ENCODE results near the gene NAT10.

DNA sequence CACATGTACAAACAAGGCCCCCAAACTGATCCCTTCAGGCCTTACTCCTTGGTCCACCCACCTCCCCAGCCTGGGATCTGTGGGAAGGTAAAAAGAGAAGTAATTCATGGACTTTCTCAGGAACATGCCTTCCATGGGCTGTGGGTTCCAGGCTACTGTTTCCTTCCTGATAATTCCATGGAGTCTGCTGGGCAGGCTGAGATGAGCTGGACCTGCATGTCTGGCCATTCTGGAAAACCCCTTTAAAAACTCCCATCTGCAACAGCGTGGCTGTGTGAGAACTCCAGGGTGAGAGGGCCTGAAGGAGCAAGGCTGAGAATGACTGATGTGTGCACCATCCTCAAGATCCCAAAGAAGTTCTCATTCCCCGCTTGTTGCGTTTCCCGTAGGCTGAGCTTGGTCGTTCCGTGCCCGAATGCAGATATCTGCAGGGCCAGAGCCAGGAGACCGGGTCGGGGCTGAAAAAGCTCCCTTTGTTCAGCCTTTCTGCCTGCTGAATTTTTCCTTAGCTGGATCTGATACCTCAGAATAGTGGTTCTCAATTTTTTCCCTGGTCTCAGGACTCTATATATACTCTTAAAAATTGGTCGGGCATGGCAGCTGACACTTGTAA, 72.9 kb downstream of the NAT10 start:
- TF ChIP-seq, protein P1, sequence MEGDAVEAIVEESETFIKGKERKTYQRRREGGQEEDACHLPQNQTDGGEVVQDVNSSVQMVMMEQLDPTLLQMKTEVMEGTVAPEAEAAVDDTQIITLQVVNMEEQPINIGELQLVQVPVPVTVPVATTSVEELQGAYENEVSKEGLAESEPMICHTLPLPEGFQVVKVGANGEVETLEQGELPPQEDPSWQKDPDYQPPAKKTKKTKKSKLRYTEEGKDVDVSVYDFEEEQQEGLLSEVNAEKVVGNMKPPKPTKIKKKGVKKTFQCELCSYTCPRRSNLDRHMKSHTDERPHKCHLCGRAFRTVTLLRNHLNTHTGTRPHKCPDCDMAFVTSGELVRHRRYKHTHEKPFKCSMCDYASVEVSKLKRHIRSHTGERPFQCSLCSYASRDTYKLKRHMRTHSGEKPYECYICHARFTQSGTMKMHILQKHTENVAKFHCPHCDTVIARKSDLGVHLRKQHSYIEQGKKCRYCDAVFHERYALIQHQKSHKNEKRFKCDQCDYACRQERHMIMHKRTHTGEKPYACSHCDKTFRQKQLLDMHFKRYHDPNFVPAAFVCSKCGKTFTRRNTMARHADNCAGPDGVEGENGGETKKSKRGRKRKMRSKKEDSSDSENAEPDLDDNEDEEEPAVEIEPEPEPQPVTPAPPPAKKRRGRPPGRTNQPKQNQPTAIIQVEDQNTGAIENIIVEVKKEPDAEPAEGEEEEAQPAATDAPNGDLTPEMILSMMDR (IDR thresholded peaks at IDR 0.05), result no peak
- no peak for TF ChIP-seq POLR2A (IDR thresholded peaks at IDR 0.05)
